ENCODE data around the gene NPEPL1. TPM values are rescaled to one million over a fixed set of nuclear protein-coding genes. Genes with fewer than 3 reads are reported as not detected.
"Not testable (repeated sequence)": the region's sequence is repeated elsewhere in the genome, so short reads cannot be mapped to it uniquely, and the experiment has no call there.

NPEPL1 gene
- total RNA-seq, 2 donors from 2014 or later, result 12.2 to 14.1 TPM

DNA sequence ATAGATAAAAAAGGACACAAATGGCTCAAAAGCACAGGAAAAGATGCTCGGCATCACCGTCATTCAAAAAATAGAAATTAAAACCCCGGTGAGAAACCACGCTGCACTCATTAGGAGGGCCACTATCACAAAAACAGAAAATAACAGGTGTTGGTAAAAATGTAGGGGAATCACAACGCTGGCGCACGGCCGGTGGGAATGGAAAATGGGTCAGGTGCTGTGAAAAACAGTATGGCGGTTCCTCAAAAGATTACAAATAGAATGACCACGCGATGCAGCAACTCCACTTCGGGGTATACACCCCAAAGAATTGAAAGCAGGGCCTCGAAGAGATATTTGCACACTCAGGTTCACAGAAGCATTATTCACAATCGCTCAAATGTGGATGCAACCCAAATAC is 28.3 kb downstream of the NPEPL1 start:
- DNase-seq (ENCODE audit: low spot score), result peak; percentile 26
- H3K4me1 ChIP-seq, result no peaks in the 10 kb centered on the region

DNA sequence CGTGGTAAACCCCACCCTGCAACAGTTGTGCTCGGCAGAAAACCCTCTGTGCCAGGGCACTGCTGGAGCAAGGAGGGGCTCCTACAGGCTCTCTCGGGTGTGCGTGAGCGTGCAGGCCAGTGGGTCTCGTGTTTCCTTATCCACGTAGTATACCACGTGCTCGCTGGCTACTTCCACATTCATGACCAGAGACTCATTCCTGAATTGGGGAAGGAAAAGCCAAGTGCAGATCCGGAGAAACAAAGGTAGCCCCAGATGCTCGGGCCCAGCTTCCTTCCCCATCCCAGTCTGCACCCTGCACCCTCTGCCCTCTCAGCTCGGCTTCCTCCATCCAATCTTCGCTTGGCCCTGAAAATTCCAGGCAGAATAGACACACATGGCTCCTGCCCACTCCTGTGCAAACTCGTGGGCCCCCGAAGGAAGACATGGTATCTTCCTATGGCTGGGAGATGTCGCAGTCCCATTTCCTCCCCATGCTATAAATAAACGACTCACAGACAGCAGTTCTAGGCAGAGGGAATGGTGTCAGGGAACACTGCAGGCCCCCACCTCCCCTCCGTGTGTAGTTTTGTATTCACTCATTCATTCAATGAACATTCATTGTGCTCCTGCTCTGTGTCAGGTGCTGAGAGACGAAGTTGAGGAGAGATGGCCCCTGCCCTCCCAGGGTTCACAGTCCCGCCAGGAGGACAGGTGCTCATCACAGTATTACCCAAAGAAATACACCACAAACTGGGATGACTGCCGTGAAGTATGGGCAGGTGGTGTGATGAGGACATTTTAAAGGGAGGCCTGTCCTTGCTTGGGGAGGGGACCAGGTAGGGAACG is 29.6 kb downstream of the NPEPL1 start:
- TF ChIP-seq, protein P1, sequence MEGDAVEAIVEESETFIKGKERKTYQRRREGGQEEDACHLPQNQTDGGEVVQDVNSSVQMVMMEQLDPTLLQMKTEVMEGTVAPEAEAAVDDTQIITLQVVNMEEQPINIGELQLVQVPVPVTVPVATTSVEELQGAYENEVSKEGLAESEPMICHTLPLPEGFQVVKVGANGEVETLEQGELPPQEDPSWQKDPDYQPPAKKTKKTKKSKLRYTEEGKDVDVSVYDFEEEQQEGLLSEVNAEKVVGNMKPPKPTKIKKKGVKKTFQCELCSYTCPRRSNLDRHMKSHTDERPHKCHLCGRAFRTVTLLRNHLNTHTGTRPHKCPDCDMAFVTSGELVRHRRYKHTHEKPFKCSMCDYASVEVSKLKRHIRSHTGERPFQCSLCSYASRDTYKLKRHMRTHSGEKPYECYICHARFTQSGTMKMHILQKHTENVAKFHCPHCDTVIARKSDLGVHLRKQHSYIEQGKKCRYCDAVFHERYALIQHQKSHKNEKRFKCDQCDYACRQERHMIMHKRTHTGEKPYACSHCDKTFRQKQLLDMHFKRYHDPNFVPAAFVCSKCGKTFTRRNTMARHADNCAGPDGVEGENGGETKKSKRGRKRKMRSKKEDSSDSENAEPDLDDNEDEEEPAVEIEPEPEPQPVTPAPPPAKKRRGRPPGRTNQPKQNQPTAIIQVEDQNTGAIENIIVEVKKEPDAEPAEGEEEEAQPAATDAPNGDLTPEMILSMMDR (IDR thresholded peaks at IDR 0.05), result no peak
- peak; percentile 60 for DNase-seq (ENCODE audit: low spot score)
- Histone ChIP-seq H3K36me3 (no peaks in the 10 kb centered on the region), H3K4me3 (no peak overlapping the region), H3K27me3 (no peaks in the 10 kb centered on the region), H3K9me3 (peaks cover 0 to 5% of the 10 kb centered on the region in 2 donors), H3K4me1 (no peaks in the 10 kb centered on the region), H3K27ac (no peak overlapping the region)

More for the DNA sequence above, 28.3 kb downstream of the NPEPL1 start:
- no peaks in the 10 kb centered on the region for H3K9me3 ChIP-seq
- no peak overlapping the region for H3K27ac ChIP-seq
- peaks cover 3% of the 10 kb centered on the region for H3K36me3 ChIP-seq
- TF ChIP-seq, protein P1 (IDR thresholded peaks at IDR 0.05), result no peak
- no peak overlapping the region for H3K4me3 ChIP-seq
- H3K27me3 ChIP-seq, result no peaks in the 10 kb centered on the region

DNA sequence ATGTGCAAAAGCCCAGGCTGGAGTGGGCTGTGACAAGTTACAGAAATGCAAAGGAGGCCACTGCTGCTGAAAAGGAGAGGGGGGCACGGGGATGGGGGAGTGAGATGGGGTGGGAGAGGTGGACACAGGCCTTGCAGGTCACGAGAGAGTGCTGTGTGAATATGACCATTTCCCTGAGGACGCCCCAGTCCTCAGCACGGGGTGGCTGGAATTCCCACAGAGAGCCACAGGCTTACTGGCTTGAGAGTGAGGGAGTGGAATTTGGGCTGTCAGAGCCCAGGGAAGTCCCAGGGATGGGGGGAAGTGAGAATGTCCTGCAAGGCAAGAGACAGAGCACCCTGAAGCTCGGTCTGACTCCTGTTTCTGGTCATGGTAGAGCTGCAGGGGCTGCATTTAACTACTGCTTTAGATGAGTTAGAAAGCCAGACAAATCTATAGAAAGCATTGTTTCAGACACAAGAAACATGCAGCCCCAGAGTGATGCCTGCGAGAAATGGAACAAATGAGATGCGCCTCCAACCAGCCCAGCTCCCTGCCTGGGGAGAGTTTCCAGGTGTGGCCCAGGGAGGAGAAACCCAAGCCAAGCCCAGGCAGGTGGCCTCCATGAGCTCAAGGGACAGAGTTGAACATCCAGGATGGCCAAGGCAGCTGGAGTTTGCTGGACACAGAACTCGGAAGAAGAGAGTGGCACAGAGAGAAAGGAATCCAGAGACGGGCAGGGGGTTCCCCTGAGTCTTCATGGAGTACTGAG is 30.5 kb downstream of the NPEPL1 start:
- DNase-seq (ENCODE audit: low spot score), result peak; percentile 36

DNA sequence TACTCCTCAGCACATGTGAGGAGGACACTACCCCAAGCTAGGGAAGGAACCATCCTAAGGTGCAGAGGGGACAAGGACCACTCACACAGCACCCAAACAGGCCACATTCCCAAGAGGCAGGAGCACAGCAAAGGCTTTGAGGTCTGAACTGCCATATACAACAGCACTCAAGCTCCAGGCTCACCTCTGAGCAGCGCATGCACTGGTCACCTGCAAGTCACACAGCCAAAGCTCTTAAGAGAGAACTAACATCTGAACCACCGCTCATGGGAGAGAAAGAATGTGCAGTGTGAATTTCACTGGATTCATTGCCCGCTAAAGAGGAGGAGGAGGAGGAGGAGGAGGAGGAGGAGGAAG is 31.0 kb downstream of the NPEPL1 start:
- Histone ChIP-seq H3K4me1 (no peaks in the 10 kb centered on the region), H3K27ac (no peak overlapping the region), H3K27me3 (no peaks in the 10 kb centered on the region), H3K9me3 (peaks cover 0 to 15% of the 10 kb centered on the region in 2 donors), H3K4me3 (no peak overlapping the region), H3K36me3 (no peaks in the 10 kb centered on the region)
- DNase-seq (ENCODE audit: low spot score), result peak; percentile 43
- TF ChIP-seq, protein P1 (IDR thresholded peaks at IDR 0.05), result no peak

More for the DNA sequence above, 30.5 kb downstream of the NPEPL1 start:
- Histone ChIP-seq H3K9me3 (peaks cover 0 to 14% of the 10 kb centered on the region in 2 donors), H3K4me3 (no peak overlapping the region), H3K27me3 (no peaks in the 10 kb centered on the region), H3K4me1 (no peaks in the 10 kb centered on the region), H3K27ac (no peak overlapping the region), H3K36me3 (no peaks in the 10 kb centered on the region)
- TF ChIP-seq, protein P1 (IDR thresholded peaks at IDR 0.05), result no peak

DNA sequence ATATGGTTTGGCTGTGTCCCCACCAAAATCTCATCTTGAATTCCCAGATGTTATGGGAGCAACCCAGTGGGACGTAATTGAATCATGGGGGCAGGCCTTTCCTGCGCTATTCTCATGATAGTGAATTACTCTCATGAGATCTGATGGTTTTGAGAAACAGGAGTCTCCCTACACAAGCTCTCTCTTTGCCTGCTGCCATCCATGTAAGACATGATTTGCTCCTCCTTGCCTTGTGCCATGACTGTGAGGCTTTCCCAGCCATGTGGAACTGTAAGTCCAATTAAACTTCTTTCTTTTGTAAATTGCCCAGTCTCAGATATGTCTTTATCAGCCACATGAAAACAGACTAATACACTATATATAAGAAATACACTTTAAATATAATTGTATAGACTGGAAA is 33.6 kb downstream of the NPEPL1 start:
- not testable (repeated sequence) for H3K4me3 ChIP-seq; DNase-seq (ENCODE audit: low spot score); H3K4me1 ChIP-seq; H3K36me3 ChIP-seq; H3K27ac ChIP-seq; H3K27me3 ChIP-seq
- H3K9me3 ChIP-seq, result peaks cover 0 to 15% of the 10 kb centered on the region in 2 donors

DNA sequence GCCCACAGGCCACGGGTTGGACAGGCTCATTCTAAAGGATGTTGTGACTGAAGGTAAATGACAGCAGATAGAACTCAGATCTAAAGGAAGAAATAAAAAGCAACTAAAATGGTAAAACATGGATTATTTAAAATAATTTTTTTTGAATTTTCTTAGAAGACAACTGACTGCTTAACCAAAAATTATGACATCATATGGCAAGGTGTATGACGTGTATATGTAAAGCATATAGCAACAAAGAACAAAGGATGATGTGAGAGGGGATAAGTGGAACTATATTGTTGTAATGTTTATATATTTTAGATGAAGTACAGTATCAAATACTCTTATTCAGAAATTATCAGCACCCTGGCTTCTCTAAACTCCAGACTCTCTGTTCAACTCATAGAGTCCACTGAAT is 38.6 kb downstream of the NPEPL1 start:
- Histone ChIP-seq H3K27me3 (no peaks in the 10 kb centered on the region), H3K4me3 (no peak overlapping the region), H3K9me3 (peaks cover 0 to 15% of the 10 kb centered on the region in 2 donors), H3K4me1 (no peaks in the 10 kb centered on the region), H3K27ac (no peak overlapping the region), H3K36me3 (no peaks in the 10 kb centered on the region)
- no peak for DNase-seq (ENCODE audit: low spot score)
- TF ChIP-seq, protein P1 (IDR thresholded peaks at IDR 0.05), result no peak

Measured in right atrium auricular region (tissue), 2 donors.